Fibroblast of lung (primary cell): ENCODE data around the gene POLR2H. TPM values are rescaled to one million over a fixed set of nuclear protein-coding genes. Genes with fewer than 3 reads are reported as not detected.

Source experiments
- DNase-seq, 2 donors: peaks; one replicate each; pipeline versions ENCODE4 v3.0.0 to v3.0.0-alpha.2; 2010; ENCODE audit warnings: low read depth in 2 of 2
- H2AFZ ChIP-seq: 2 replicates; pipeline ENCODE4 v1.5.1; 2012; ENCODE audit warnings: low read length, control low read depth, inconsistent platforms
- H3K27ac ChIP-seq: 2 replicates; pipeline ENCODE4 v1.5.1; 2011; ENCODE audit warnings: low read length, control low read depth; ENCODE audit not compliant: insufficient read depth
- H3K27me3 ChIP-seq: 2 replicates; pipeline ENCODE4 v1.5.1; 2011; ENCODE audit warnings: mild to moderate bottlenecking, low read length; ENCODE audit not compliant: control insufficient read depth, insufficient read depth
- H3K36me3 ChIP-seq: 2 replicates; pipeline ENCODE4 v1.5.1; 2011; ENCODE audit warnings: low read length; ENCODE audit not compliant: control insufficient read depth, insufficient read depth
- H3K4me1 ChIP-seq: 2 replicates; pipeline ENCODE4 v1.5.1; 2011; ENCODE audit warnings: low read length; ENCODE audit not compliant: control insufficient read depth, insufficient read depth; ENCODE audit errors: extremely low read depth
- H3K4me2 ChIP-seq: 2 replicates; pipeline ENCODE4 v1.5.1; 2011; ENCODE audit warnings: low read length, control low read depth; ENCODE audit not compliant: insufficient read depth; ENCODE audit errors: extremely low read depth
- H3K4me3 ChIP-seq, 4 experiments: fragments of 200-600 bp in 1 of 4; sonication (generic) in 1 of 4; replicated peaks in 1 of 4; 2 replicates each; pipeline ENCODE4 v1.5.1; 2011 to 2016; ENCODE audit warnings: low read length in 4 of 4, low read depth in 3 of 4, mild to moderate bottlenecking in 3 of 4, control low read depth in 2 of 4, inconsistent platforms in 1 of 4, mixed read lengths in 1 of 4; ENCODE audit not compliant: insufficient read depth in 1 of 4; ENCODE audit errors: control extremely low read depth in 1 of 4
- H3K79me2 ChIP-seq: 2 replicates; pipeline ENCODE4 v1.5.1; 2012; ENCODE audit warnings: mild to moderate bottlenecking, low read length, inconsistent platforms; ENCODE audit not compliant: control insufficient read depth, insufficient read depth
- H3K9ac ChIP-seq: 2 replicates; pipeline ENCODE4 v1.5.1; 2011; ENCODE audit warnings: mild to moderate bottlenecking, low read length, control low read depth; ENCODE audit not compliant: insufficient read depth
- H3K9me3 ChIP-seq: 2 replicates; pipeline ENCODE4 v1.5.1; 2012; ENCODE audit warnings: low read depth, low read length; ENCODE audit not compliant: control insufficient read depth, insufficient read depth
- H4K20me1 ChIP-seq: 2 replicates; pipeline ENCODE4 v1.5.1; 2011; ENCODE audit warnings: low read length; ENCODE audit not compliant: control insufficient read depth, insufficient read depth; ENCODE audit errors: extremely low read depth
- CTCF ChIP-seq, 2 donors: IDR thresholded peaks in 1 of 2; conservative IDR thresholded peaks in 1 of 2; 1 replicate in 1 of 2; 2 replicates in 1 of 2; pipeline ENCODE4 v1.5.1; 2011 to 2012; ENCODE audit warnings: low read length in 2 of 2, control low read depth in 1 of 2, inconsistent platforms in 1 of 2, low read depth in 1 of 2, mild to moderate bottlenecking in 1 of 2
- EZH2 ChIP-seq: IDR thresholded peaks from 2 replicates; pipeline ENCODE4 v1.5.1; 2012; ENCODE audit warnings: low read length, control low read depth, mild to moderate bottlenecking; ENCODE audit errors: missing control alignments
- polyA plus RNA-seq, 2 donors: library from polyadenylated mRNA; depleted of rRNA in 1 of 2; stranded (reverse) in 1 of 2; unstranded in 1 of 2; fragments of >200 nt; gene quantifications; 2 replicates each; pipeline ENCODE4 v1.2.1, GENCODE V29; 2011 to 2012; ENCODE audit warnings: missing spikeins in 1 of 2
- total RNA-seq: library from RNA; depleted of rRNA; stranded (reverse); fragments of >200 nt; gene quantifications from 2 replicates; pipeline ENCODE4 v1.2.1, GENCODE V29; 2014

POLR2H gene
- total and polyA plus RNA-seq, 2 donors (not counting 1 experiment from before 2014, with no cell fraction given) = 62.4 to 100 TPM

GRCh38 chr3:184336547-184337398 is 24.7 kb upstream of the POLR2H start:
- peak overlapping the region; percentile 47 to 72 (median 60) for H3K4me3 ChIP-seq
- H3K4me2 ChIP-seq = peak overlapping the region; percentile 95
- peaks cover 36% of the 10 kb centered on the region for H3K4me1 ChIP-seq
- peak overlapping the region; percentile 86 for H3K9ac ChIP-seq
- H3K79me2 ChIP-seq = peaks cover 22% of the 10 kb centered on the region
- H4K20me1 ChIP-seq = no peaks in the 10 kb centered on the region
- H3K9me3 ChIP-seq = no peaks in the 10 kb centered on the region
- H3K27me3 ChIP-seq = no peaks in the 10 kb centered on the region
- TF ChIP-seq EZH2 (no peak), CTCF (conservative IDR thresholded peaks at IDR 0.05 in 1 of 2, IDR thresholded peaks at IDR 0.05 in 1 of 2; ENCODE audit: low read depth in 1 of 2, low read length in 2 of 2) (no peak)
- peak overlapping the region; percentile 92 for H3K27ac ChIP-seq
- H2AFZ ChIP-seq = no peak overlapping the region
- DNase-seq = peak; percentile 68 to 75
- H3K36me3 ChIP-seq = peaks cover 21% of the 10 kb centered on the region

- H2AFZ ChIP-seq = no peak within 1 kb of the TSS
- H4K20me1 ChIP-seq = no peaks in the 10 kb centered on the region
- peaks cover 32% of the 10 kb centered on the region for H3K4me1 ChIP-seq
- TF ChIP-seq CTCF (conservative IDR thresholded peaks at IDR 0.05 in 1 of 2, IDR thresholded peaks at IDR 0.05 in 1 of 2; ENCODE audit: low read depth in 1 of 2, low read length in 2 of 2) = no peak
- H3K79me2 ChIP-seq = peaks cover 17% of the 10 kb centered on the region
- peaks cover 19% of the 10 kb centered on the region for H3K36me3 ChIP-seq
- peak within 1 kb of the TSS; percentile 47 to 72 (median 60) for H3K4me3 ChIP-seq
- H3K27me3 ChIP-seq = no peaks in the 10 kb centered on the region
- H3K9me3 ChIP-seq = no peaks in the 10 kb centered on the region
- H3K27ac ChIP-seq = peak within 1 kb of the TSS; percentile 92
- DNase-seq = peak; percentile 43 to 61
- H3K4me2 ChIP-seq = peak within 1 kb of the TSS; percentile 95
- peak within 1 kb of the TSS; percentile 86 for H3K9ac ChIP-seq
Measured at GRCh38 chr3:184337399-184337714, 24.2 kb upstream of the POLR2H start, which contains the start of gene FAM131A. Gene FAM131A, plus strand, starts transcription at chr3:184337600. Its CDS starts 31 bp downstream, at chr3:184337631.

- H3K79me2 ChIP-seq = peaks cover 17% of the 10 kb centered on the region
- peak overlapping the region; percentile 22 for H3K9ac ChIP-seq
- TF ChIP-seq EZH2 = no peak
- TF ChIP-seq CTCF (conservative IDR thresholded peaks at IDR 0.05 in 1 of 2, IDR thresholded peaks at IDR 0.05 in 1 of 2; ENCODE audit: low read depth in 1 of 2, low read length in 2 of 2) = no peak
- no peak for DNase-seq
- H3K27me3 ChIP-seq = no peaks in the 10 kb centered on the region
- peak overlapping the region; percentile 95 for H3K4me2 ChIP-seq
- no peaks in the 10 kb centered on the region for H4K20me1 ChIP-seq
- H2AFZ ChIP-seq = no peak overlapping the region
- H3K9me3 ChIP-seq = no peaks in the 10 kb centered on the region
- H3K4me1 ChIP-seq = peaks cover 27% of the 10 kb centered on the region
- H3K27ac ChIP-seq = peak overlapping the region; percentile 92
- H3K4me3 ChIP-seq = peak overlapping the region in 1 of 4 experiments; percentile 72
- peaks cover 17% of the 10 kb centered on the region for H3K36me3 ChIP-seq
Measured at GRCh38 chr3:184337981-184338380, 23.5 kb upstream of the POLR2H start.
